Measurements from ENCODE around the gene DNAAF5.

DNAAF5 gene

GRCh38 chr7:818031-818699, 91.7 kb downstream of the DNAAF5 start:
- DNase-seq: no peak

DNA sequence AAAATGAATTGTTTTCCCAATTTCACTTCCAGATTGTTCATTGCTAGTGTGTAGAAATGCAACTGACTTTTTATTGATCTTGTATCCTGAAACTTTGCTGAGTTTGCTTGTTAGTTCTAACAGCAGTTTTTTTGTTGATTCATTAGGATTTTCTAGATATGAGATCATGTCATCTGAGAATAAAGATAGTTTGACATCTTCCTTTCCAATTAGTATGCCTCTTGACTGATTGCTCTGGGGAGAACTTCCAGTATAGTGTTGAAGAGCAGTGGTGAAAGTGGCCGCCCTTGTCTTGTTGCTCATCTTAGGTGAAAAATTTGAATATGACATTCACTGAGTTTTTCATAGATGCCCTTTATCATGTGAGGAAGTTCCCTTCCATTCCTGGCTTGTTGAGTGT, 93.8 kb downstream of the DNAAF5 start:
- DNase-seq: no peak

- no peak for DNase-seq
Measured at GRCh38 chr7:821688-822087, 95.2 kb downstream of the DNAAF5 start.

DNA sequence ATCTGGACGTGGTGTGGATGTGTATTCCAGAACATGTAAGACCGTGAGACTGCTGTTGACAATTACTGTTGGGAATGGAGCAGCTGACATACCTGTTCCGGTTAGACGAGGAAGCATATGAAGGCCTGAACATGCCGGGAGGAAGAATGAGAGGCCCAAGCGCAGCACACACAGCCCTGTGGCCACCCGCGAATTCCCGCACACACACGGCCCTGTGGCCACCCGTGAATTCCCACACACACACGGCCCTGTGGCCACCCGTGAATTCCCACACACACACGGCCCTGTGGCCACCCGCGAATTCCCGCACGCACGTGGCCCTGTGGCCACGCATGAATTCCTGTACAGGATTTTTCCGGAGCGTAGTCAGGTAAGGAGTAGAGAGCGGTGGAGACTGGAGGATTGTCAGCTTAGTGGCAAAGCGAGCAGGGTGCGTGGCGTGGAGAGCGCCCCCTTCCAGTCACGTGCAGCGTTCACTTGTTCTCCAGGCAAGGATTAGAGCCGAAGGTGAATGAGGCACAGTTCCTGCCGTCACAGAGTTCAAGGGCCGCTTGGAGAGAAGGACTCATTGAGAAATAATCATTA, 96.3 kb downstream of the DNAAF5 start:
- no peak for DNase-seq

- DNase-seq: no peak
Measured at GRCh38 chr7:823649-824048, 97.2 kb downstream of the DNAAF5 start.

GRCh38 chr7:824081-824480, 97.6 kb downstream of the DNAAF5 start:
- no peak for DNase-seq

DNA sequence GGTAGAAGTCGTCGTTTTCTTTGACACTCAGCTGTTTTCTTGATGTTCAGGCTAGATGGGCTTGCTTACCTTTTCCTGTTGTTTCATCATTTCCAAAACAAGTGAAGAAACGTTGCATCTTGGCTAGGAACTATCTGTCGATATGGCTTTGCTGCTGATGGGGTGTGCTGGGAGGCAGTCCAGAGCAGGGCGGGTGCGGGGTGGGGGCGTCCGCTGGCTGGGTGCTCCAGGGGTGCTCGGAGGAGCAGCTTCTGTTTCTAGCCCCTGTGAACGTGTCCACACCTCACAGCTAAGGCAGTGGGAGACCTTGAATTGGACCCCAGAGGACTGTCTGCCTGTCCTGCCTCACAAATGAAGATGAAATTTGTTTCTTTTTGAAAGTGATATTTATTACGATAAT, 98.2 kb downstream of the DNAAF5 start:
- no peak for DNase-seq

- no peak for DNase-seq
Measured at GRCh38 chr7:825386-825785, 98.9 kb downstream of the DNAAF5 start.

- DNase-seq: no peak
Measured at GRCh38 chr7:826230-826917, 99.9 kb downstream of the DNAAF5 start.

GRCh38 chr7:828793-829561, 102.5 kb downstream of the DNAAF5 start:
- no peak for DNase-seq

DNA sequence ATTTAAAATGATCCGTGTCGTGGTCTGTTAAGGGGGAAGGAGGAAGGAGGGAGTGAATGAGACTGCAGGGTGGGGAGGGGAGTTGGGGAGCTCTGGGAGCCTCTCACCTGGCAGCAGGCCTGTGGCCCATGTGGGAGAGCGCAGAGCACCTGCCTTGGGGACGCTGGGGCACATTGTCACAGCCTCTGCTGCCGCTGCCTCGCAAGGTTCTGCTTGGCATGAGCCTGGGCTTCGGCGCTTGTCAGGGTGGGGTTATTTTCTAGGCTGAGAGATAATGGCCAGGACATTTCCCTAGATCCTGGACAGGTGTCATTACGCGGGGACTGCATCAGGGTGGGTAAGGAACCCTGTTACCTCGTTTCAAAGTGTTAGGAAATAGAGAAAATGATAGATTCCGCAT, 103.6 kb downstream of the DNAAF5 start:
- no peak for DNase-seq

DNA sequence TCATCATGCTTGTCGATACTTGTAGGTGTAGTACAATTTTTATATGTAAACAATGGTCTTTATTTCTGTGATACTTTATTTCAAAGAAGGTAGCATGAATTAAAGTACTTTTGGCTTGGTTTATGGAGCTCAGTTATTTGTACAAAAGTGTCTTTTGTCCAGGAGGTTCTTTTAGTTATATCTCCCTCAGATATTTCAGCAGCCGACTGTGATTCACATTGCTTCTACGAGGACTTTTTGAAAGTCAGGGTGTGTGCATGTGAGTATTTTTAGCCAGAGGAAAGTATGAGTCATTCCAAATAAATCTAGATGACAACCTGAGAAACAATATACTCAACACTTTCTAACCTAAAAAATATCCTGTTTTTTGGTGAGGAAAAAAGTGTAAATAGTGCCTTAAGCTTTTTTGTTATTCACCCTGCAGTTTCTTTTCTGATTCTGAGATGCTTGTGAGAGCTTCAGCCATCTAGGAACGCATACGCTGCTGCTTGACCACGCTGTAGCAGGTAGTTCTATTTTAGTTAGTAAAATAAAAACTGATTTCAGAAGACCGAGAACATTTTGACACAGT, 105.2 kb downstream of the DNAAF5 start:
- DNase-seq: no peak

- DNase-seq: peak; percentile 66 to 72
Measured at GRCh38 chr7:832167-832967, 105.9 kb downstream of the DNAAF5 start, which contains the start of gene SUN1. Gene SUN1 (plus strand): TSS chr7:832476. CDS start chr7:832525, 49 bp downstream.

- DNase-seq: no peak
Measured at GRCh38 chr7:832968-833424, 106.5 kb downstream of the DNAAF5 start.

DNA sequence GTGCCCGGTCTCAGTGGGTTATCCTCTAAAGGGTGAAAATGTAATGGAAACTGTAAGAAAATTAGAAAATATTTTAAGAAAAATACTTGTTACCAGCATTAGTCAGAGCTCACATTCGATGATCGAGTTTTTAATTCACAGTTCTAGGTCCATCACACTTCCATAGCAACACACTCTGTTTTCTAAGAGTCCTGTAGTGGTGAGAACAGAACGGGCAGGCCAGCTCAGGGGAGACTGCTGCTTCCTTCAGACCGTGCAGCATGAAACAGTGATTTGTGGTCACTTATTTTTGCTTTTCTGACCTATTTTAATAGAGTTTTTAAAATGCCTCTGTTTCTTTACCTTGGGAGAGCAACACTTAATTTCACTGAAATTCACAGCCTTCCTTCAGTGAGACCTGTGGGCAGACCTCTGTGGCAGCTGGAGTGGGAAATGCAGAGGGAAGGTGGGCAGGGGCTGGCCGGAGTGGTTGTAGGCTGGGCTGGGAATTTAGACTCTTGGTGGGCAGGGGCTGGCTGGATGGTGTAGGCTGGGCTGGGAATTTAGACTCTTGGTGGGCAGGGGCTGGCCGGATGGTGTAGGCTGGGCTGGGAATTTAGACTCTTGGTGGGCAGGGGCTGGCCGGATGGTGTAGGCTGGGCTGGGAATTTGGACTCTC, 107.2 kb downstream of the DNAAF5 start:
- no peak for DNase-seq

- DNase-seq: no peak
Measured at GRCh38 chr7:834277-834676, 107.8 kb downstream of the DNAAF5 start.

- DNase-seq: no peak
Measured at GRCh38 chr7:835021-835420, 108.5 kb downstream of the DNAAF5 start.

- DNase-seq: no peak
Measured at GRCh38 chr7:835485-836401, 109.2 kb downstream of the DNAAF5 start.

Measured in stimulated activated CD4-positive, alpha-beta T cell treated with anti-CD3 and anti-CD28 coated beads, Interleukin-2, amount 100 ng/mL, for 24 hours (primary cell).